Muscle of leg (tissue), 11 donors: ENCODE results near the gene CES2. TPM values are rescaled to one million over a fixed set of nuclear protein-coding genes. Genes with fewer than 3 reads are reported as not detected.
"Not testable (repeated sequence)": the region's sequence is repeated elsewhere in the genome, so short reads cannot be mapped to it uniquely, and the experiment has no call there.

Experiments used
- DNase-seq: peaks from one replicate; pipeline ENCODE4 v3.0.0; 2013
- H3K27ac ChIP-seq: one replicate; pipeline ENCODE4 v1.5.1; 2013; ENCODE audit warnings: mild to moderate bottlenecking, low read length, control low read depth
- H3K27me3 ChIP-seq: one replicate; pipeline ENCODE4 v1.6.1; 2013; ENCODE audit warnings: low read length; ENCODE audit not compliant: control insufficient read depth, insufficient read depth
- H3K36me3 ChIP-seq: one replicate; pipeline ENCODE4 v1.6.1; 2013; ENCODE audit warnings: low read length; ENCODE audit not compliant: control insufficient read depth, insufficient read depth
- H3K4me1 ChIP-seq: one replicate; pipeline ENCODE4 v1.6.1; 2013; ENCODE audit warnings: low read length; ENCODE audit not compliant: control insufficient read depth, insufficient read depth
- H3K4me3 ChIP-seq: one replicate; pipeline ENCODE4 v1.5.1; 2013; ENCODE audit warnings: low read length, control low read depth
- H3K9me3 ChIP-seq: replicated peaks from 2 replicates; pipeline ENCODE4 v1.6.1; 2013; ENCODE audit warnings: low read depth, low read length; ENCODE audit not compliant: control insufficient read depth
- WGBS: methylation state at CpG from one replicate; pipeline ENCODE4 v1.1.5; 2013; ENCODE audit warnings: missing lambda C conversion rate; ENCODE audit not compliant: insufficient coverage; 5-methylcytosine and 5-hydroxymethylcytosine counted together
- polyA plus RNA-seq, 8 donors: library from polyadenylated mRNA; unstranded; fragments of 120-200 nt; gene quantifications; one replicate each; pipeline versions ENCODE4 v1.2.1 to v1.2.3, GENCODE V29; 2013; ENCODE audit warnings: inconsistent platforms in 1 of 8, low replicate concordance in 1 of 8; ENCODE audit not compliant: insufficient read length in 8 of 8, insufficient read depth in 1 of 8
- total RNA-seq: library from RNA; stranded (reverse); fragments of 120-200 nt; gene quantifications from one replicate; pipeline ENCODE4 v1.2.4, GENCODE V29; 2013

CES2 gene
- total and polyA plus RNA-seq, 9 donors: 26.1 to 36.2 (median 30.2) TPM

GRCh38 chr16:66952430-66953110 lies 17.3 kb downstream of the CES2 start:
- WGBS: 64% methylated on average over 6 of the region's 7 CpGs
- no peaks in the 10 kb centered on the region for H3K36me3 ChIP-seq
- peaks cover 2% of the 10 kb centered on the region for H3K9me3 ChIP-seq
- H3K4me1 ChIP-seq: peaks cover 17% of the 10 kb centered on the region
- no peak overlapping the region for H3K4me3 ChIP-seq
- no peak for DNase-seq
- H3K27me3 ChIP-seq: peaks cover 48% of the 10 kb centered on the region
- no peak overlapping the region for H3K27ac ChIP-seq

DNA sequence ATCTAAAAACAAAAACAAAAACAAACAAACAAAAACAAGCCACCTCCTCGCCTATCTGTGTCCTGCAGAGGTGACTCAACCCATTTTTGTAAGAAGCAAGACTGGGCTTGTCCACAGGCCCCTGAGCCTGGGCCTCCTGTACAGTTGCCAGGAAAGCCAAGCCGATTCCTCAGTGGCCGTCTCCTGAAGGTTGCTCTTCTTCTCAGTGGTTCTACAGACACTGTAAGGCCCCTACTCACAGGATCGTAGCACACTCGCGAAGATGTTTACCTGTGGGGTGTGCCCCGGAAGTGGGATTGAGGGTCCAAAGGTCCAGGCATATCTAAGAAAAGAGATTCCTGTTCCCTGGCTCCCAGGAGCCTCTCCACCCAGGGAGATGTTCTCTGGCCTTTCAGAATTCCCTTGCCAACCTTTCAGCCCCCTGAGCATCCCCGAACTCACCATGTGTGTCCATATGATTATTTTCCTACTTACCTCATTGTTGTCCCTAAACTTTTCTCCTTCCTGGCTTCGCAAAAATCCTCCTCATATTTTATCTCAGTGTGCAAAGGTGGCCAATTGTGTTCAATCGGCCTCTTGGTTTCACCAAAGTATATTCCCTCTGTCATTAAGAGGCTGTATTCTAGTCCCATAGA lies 18.3 kb downstream of the CES2 start:
- Histone ChIP-seq H3K4me1 (peaks cover 8% of the 10 kb centered on the region), H3K36me3 (no peaks in the 10 kb centered on the region), H3K9me3 (peaks cover 2% of the 10 kb centered on the region), H3K4me3 (no peak overlapping the region), H3K27me3 (peaks cover 41% of the 10 kb centered on the region), H3K27ac (no peak overlapping the region)
- no peak for DNase-seq
- WGBS: 66% methylated on average over 7 of the region's 10 CpGs

GRCh38 chr16:66954097-66954659 lies 18.9 kb downstream of the CES2 start:
- H3K4me3 ChIP-seq: no peak overlapping the region
- peaks cover 36% of the 10 kb centered on the region for H3K27me3 ChIP-seq
- WGBS: 6% methylated on average over 3 of the region's 8 CpGs
- peaks cover 2% of the 10 kb centered on the region for H3K4me1 ChIP-seq
- no peaks in the 10 kb centered on the region for H3K36me3 ChIP-seq
- peak; percentile 85 for DNase-seq
- peaks cover 2% of the 10 kb centered on the region for H3K9me3 ChIP-seq
- no peak overlapping the region for H3K27ac ChIP-seq

DNA sequence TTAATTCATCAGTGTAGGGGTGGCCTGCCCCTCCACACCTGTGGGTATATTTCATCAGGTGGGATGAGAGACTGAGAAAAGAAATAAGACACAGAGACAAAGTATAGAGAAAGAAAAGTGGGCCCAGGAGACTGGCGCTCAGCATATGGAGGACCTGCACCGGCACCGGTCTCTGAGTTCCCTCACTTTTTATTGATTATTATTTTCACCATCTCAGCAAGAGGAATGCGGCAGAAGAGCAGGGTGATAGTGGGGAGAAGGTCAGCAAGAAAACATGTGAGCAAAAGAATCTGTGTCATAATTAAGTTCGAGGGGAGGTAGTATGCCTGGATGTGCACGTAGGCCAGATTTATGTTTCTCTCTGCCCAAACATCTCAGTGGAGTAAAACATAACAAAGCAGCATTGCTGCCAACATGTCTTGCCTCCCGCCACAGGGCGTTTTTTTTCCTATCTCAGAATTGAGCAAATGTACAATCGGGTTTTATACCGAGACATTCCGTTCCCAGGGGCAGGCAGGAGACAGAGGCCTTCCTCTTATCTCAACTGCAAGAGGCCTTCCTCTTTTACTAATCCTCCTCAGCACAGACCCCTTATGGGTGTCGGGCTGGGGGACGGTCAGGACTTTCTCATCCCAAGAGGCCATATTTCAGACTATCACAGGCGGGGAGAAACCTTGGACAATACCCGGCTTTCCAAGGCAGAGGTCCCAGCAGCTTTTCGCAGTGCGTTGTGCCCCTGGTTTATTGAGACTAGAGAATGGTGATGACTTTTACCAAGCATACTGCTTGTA lies 20.2 kb downstream of the CES2 start:
- not testable (repeated sequence) for H3K27ac ChIP-seq, H3K36me3 ChIP-seq, H3K4me3 ChIP-seq, DNase-seq, H3K4me1 ChIP-seq, H3K9me3 ChIP-seq
- peaks cover 24% of the 10 kb centered on the region for H3K27me3 ChIP-seq
- no CpG with 5 or more reads among the region's 17 CpGs for WGBS

- WGBS: no CpG with 5 or more reads among the region's 1 CpG
- H3K4me3 ChIP-seq, H3K4me1 ChIP-seq, H3K36me3 ChIP-seq, DNase-seq, H3K27ac ChIP-seq, H3K9me3 ChIP-seq: not testable (repeated sequence)
- peaks cover 20% of the 10 kb centered on the region for H3K27me3 ChIP-seq
Observed at GRCh38 chr16:66956154-66956457, 20.8 kb downstream of the CES2 start.

DNA sequence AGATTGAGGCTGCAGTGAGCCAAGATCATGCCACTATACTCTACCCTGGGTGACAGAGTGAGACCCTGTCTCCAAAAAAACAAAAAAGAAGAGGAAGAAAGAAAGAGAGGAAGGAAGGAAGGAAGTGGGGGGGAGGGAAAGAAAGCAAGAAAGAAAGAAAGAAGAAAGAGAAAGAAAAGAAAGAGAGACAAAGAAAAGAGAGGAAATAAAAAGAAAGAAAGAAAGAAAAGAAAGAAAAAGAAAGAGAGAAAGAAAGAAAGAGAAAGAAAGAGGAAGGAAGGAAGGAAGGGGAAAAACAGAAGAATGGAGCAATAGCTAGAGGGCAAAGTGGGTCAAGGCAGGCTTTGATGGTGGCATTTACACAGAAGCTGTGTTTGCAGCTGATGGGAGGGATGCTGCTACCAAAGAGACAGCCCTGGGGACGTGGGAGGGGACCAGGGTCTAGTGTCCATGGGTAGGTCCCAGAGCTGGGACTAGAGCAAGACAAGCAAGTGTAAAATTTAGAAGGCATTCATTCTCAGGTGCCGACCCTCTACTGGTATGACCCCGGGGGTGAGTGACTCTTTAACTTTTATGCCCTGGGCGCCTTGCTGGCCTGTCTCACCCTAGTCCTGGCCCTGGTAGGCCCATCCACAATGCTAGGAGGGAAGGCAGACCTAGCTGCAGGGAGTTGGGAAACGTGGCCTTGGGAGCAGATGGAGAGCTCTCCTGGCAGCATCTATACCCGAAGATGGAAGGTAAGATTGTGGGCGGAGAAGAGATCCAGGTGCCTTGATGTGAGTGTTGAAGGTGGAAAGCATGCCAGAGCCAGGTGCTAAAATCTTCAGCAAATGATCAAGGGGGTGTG lies 23.8 kb downstream of the CES2 start:
- H3K4me1 ChIP-seq: peaks cover 7% of the 10 kb centered on the region
- no peak overlapping the region for H3K4me3 ChIP-seq
- 69% methylated on average over 7 of the region's 7 CpGs for WGBS
- H3K9me3 ChIP-seq: no peaks in the 10 kb centered on the region
- no peak overlapping the region for H3K27ac ChIP-seq
- DNase-seq: no peak
- H3K27me3 ChIP-seq: peaks cover 5% of the 10 kb centered on the region
- H3K36me3 ChIP-seq: no peaks in the 10 kb centered on the region

GRCh38 chr16:66959704-66960161 lies 24.4 kb downstream of the CES2 start:
- peak; percentile 67 for DNase-seq
- WGBS: 40% methylated on average over 5 of the region's 5 CpGs
- Histone ChIP-seq H3K27ac (no peak overlapping the region), H3K4me3 (no peak overlapping the region), H3K36me3 (no peaks in the 10 kb centered on the region), H3K9me3 (no peaks in the 10 kb centered on the region), H3K27me3 (peaks cover 7% of the 10 kb centered on the region), H3K4me1 (peaks cover 7% of the 10 kb centered on the region)

GRCh38 chr16:66960270-66960669 lies 25.0 kb downstream of the CES2 start:
- H3K27ac ChIP-seq: no peak overlapping the region
- H3K36me3 ChIP-seq: no peaks in the 10 kb centered on the region
- H3K4me3 ChIP-seq: no peak overlapping the region
- peaks cover 7% of the 10 kb centered on the region for H3K4me1 ChIP-seq
- no peak for DNase-seq
- 88% methylated on average over 1 of the region's 1 CpG for WGBS
- H3K9me3 ChIP-seq: no peaks in the 10 kb centered on the region
- H3K27me3 ChIP-seq: peaks cover 12% of the 10 kb centered on the region

DNA sequence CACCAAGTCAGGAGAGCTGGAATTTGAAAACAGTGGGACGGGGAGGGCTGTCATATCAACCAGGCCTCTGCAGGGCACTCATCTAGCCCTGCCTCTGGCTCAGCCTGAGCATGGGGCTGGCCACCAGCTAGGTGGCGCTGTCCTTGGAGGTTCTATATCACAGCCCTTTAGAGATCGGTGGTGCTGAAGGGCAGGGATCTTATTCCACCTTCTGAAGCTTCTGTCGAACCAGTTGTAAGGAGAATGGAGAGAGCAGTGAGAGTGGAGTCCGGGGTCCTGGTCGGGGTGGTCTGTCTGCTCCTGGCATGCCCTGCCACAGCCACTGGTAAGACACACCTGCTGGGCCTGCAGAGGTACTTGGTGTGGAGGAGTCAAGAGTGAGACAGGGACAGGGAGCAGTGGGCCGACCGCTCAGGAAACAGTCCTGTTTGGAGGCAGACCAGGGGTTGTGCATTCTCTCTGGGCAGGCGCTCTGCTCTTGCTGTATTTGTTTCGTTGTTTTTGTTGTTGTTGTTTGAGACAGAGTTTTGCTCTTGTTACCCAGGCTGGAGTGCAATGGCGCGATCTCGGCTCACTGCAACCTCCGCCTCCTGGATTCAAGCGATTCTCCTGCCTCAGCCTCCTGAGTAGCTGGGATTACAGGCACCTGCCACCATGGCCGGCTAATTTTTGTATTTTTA lies 25.9 kb downstream of the CES2 start, which contains the start of gene CES3:
Gene CES3 (plus strand): TSS at position 202 of the 680 bp plus-strand sequence. CDS start 42 bp downstream, at position 244.
- no peak within 1 kb of the TSS for H3K27ac ChIP-seq
- H3K27me3 ChIP-seq: peaks cover 15% of the 10 kb centered on the region
- H3K4me3 ChIP-seq: no peak within 1 kb of the TSS
- no peaks in the 10 kb centered on the region for H3K36me3 ChIP-seq
- DNase-seq: no peak
- H3K4me1 ChIP-seq: peaks cover 7% of the 10 kb centered on the region
- H3K9me3 ChIP-seq: no peaks in the 10 kb centered on the region
- 44% methylated on average over 13 of the region's 16 CpGs for WGBS
